Osteocyte (in vitro differentiated cells): ENCODE measurements around the gene TBC1D5. TPM values are rescaled to one million over a fixed set of nuclear protein-coding genes. Genes with fewer than 3 reads are reported as not detected.

Source experiments
- DNase-seq: peaks from one replicate; pipeline ENCODE4 v3.0.0; 2021; ENCODE audit warnings: mixed read lengths; ENCODE audit not compliant: unreplicated experiment; ENCODE audit errors: extremely low spot score
- H3K27ac Mint-ChIP-seq: one replicate; pipeline ENCODE4 v1.8.0; 2021; ENCODE audit warnings: mild to moderate bottlenecking, mixed read lengths; ENCODE audit not compliant: unreplicated experiment
- H3K27me3 Mint-ChIP-seq: one replicate; pipeline ENCODE4 v1.8.0; 2021; ENCODE audit warnings: mixed read lengths; ENCODE audit not compliant: unreplicated experiment
- H3K36me3 Mint-ChIP-seq: one replicate; pipeline ENCODE4 v1.8.0; 2021; ENCODE audit warnings: mixed read lengths; ENCODE audit not compliant: unreplicated experiment
- H3K4me1 Mint-ChIP-seq: one replicate; pipeline ENCODE4 v1.8.0; 2021; ENCODE audit warnings: mixed read lengths; ENCODE audit not compliant: unreplicated experiment
- H3K4me3 Mint-ChIP-seq: one replicate; pipeline ENCODE4 v1.8.0; 2021; ENCODE audit warnings: mild to moderate bottlenecking, moderate library complexity, mixed read lengths; ENCODE audit not compliant: unreplicated experiment
- H3K9me3 Mint-ChIP-seq: one replicate; pipeline ENCODE4 v1.8.0; 2021; ENCODE audit warnings: mixed read lengths; ENCODE audit not compliant: unreplicated experiment
- total RNA-seq: library from RNA; stranded (reverse); gene quantifications from 2 replicates; pipeline ENCODE4 v1.2.1, GENCODE V29; 2021
- TF ChIP-seq, protein P1 (sequence below): fragments of 200-600 bp; sonication (generic); IDR thresholded peaks from 2 replicates; pipeline ENCODE4 v1.5.0; 2021; ENCODE audit warnings: antibody characterized with exemption, mild to moderate bottlenecking, moderate library complexity

Gene TBC1D5
- total RNA-seq, 1 donor from 2014 or later = 69.2 TPM

GRCh38 chr3:17290894-17291293 lies 451.5 kb downstream of the TBC1D5 start:
- H3K27me3 Mint-ChIP-seq = no peaks in the 10 kb centered on the region
- H3K4me1 Mint-ChIP-seq = no peaks in the 10 kb centered on the region
- no peak overlapping the region for H3K4me3 Mint-ChIP-seq
- TF ChIP-seq, protein P1, sequence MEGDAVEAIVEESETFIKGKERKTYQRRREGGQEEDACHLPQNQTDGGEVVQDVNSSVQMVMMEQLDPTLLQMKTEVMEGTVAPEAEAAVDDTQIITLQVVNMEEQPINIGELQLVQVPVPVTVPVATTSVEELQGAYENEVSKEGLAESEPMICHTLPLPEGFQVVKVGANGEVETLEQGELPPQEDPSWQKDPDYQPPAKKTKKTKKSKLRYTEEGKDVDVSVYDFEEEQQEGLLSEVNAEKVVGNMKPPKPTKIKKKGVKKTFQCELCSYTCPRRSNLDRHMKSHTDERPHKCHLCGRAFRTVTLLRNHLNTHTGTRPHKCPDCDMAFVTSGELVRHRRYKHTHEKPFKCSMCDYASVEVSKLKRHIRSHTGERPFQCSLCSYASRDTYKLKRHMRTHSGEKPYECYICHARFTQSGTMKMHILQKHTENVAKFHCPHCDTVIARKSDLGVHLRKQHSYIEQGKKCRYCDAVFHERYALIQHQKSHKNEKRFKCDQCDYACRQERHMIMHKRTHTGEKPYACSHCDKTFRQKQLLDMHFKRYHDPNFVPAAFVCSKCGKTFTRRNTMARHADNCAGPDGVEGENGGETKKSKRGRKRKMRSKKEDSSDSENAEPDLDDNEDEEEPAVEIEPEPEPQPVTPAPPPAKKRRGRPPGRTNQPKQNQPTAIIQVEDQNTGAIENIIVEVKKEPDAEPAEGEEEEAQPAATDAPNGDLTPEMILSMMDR = no peak
- DNase-seq = no peak
- no peaks in the 10 kb centered on the region for H3K9me3 Mint-ChIP-seq
- H3K36me3 Mint-ChIP-seq = peaks cover 9% of the 10 kb centered on the region
- no peak overlapping the region for H3K27ac Mint-ChIP-seq

DNA sequence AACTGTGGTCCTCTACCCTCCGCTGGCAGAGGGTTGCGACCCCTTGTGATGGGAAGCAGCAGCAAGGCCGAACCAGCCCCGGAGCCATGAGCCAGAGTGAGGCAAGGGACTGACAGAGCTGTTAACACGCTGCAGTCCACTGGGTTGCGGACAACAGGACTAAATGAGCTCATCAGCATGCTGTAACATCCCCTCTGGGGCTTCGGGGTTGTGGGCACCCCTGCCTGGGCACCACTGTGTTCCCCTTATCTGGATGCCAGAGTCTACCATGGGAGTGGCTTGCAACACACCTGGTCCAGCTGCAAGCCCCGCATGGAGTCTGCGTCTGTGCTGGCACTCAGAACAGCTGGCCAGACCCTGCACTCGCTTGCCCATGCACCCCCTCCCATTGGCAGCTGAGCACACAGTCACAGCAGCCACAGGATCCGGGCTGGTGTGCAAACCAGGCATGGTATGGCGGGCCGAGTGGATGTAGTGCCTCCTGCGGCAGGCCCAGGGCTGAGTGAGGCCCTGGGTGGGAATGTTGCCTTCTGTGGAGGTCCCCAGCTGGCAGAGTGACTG lies 453.5 kb downstream of the TBC1D5 start:
- no peaks in the 10 kb centered on the region for H3K9me3 Mint-ChIP-seq
- peaks cover 9% of the 10 kb centered on the region for H3K36me3 Mint-ChIP-seq
- H3K4me3 Mint-ChIP-seq = no peak overlapping the region
- DNase-seq = no peak
- TF ChIP-seq, protein P1 = no peak
- H3K27me3 Mint-ChIP-seq = no peaks in the 10 kb centered on the region
- no peak overlapping the region for H3K27ac Mint-ChIP-seq
- H3K4me1 Mint-ChIP-seq = no peaks in the 10 kb centered on the region

- H3K27ac Mint-ChIP-seq = no peak overlapping the region
- no peaks in the 10 kb centered on the region for H3K27me3 Mint-ChIP-seq
- H3K36me3 Mint-ChIP-seq = peaks cover 9% of the 10 kb centered on the region
- DNase-seq = no peak
- no peaks in the 10 kb centered on the region for H3K9me3 Mint-ChIP-seq
- TF ChIP-seq, protein P1 = no peak
- H3K4me3 Mint-ChIP-seq = no peak overlapping the region
- no peaks in the 10 kb centered on the region for H3K4me1 Mint-ChIP-seq
These were observed 455.3 kb downstream of the TBC1D5 start for GRCh38 chr3:17287006-17287689.

GRCh38 chr3:17278006-17278405 lies 464.4 kb downstream of the TBC1D5 start:
- H3K36me3 Mint-ChIP-seq = no peaks in the 10 kb centered on the region
- no peaks in the 10 kb centered on the region for H3K4me1 Mint-ChIP-seq
- no peak overlapping the region for H3K4me3 Mint-ChIP-seq
- no peaks in the 10 kb centered on the region for H3K9me3 Mint-ChIP-seq
- TF ChIP-seq, protein P1 = no peak
- no peak for DNase-seq
- no peaks in the 10 kb centered on the region for H3K27me3 Mint-ChIP-seq
- H3K27ac Mint-ChIP-seq = no peak overlapping the region

DNA sequence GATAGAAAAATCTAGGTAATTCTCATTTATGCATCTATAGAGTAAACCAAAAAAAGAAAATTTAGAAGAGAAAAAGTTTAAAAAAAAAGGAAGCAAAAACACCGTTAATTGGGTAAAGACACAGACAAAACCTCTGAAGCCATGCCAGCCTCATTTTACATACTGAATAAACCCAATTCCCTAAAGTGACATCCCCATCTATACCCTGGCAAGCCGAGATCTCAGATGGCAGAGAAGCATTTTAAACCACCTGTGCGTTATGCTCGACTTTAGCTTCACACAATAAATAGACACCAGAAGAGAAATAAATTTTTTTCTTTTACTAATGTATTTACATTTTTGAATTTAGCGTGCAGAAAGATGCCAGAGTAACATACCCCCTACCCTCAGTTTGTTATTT lies 475.6 kb downstream of the TBC1D5 start:
- Mint-ChIP-seq H3K27me3 (no peaks in the 10 kb centered on the region), H3K4me3 (no peak overlapping the region), H3K36me3 (no peaks in the 10 kb centered on the region), H3K9me3 (peaks cover 4% of the 10 kb centered on the region), H3K27ac (no peak overlapping the region), H3K4me1 (no peaks in the 10 kb centered on the region)
- DNase-seq = no peak
- TF ChIP-seq, protein P1 = no peak
